OCI-LY7 (cell line): ENCODE data around the gene PCDHGA1. TPM values are rescaled to one million over a fixed set of nuclear protein-coding genes. Genes with fewer than 3 reads are reported as not detected.

Experiments
- BruUV-seq: library from RNA; stranded (reverse); fragments of 400-500 nt; replicated peaks from 2 replicates; lab custom pipeline; 2021; lab: Mats Ljungman, UMichigan
- CTCF ChIA-PET: fragments of 300-600 bp; sonication (Branson Sonifier 250); formaldehyde crosslinking; loops from one replicate; lab custom pipeline; 2022; ENCODE audit warnings: antibody characterized with exemption; ENCODE audit not compliant: unreplicated experiment; lab: Charles Lee
- POLR2A ChIA-PET: fragments of 300-600 bp; sonication (Branson Sonifier 250); formaldehyde crosslinking; loops from one replicate; lab custom pipeline; 2022; ENCODE audit warnings: antibody characterized with exemption; lab: Charles Lee
- DNase-seq: peaks from one replicate; pipeline ENCODE4 v3.0.0-alpha.2; 2015; ENCODE audit warnings: low spot score
- H2AFZ ChIP-seq: fragments of 200-600 bp; sonication (generic), shearing (Covaris generic); 2 replicates; pipeline ENCODE4 v1.6.1; 2014; ENCODE audit warnings: mild to moderate bottlenecking, antibody characterized with exemption, low read length, moderate library complexity
- H3K27ac ChIP-seq: fragments of 200-600 bp; sonication (generic); 2 replicates; pipeline ENCODE4 v1.5.1; 2014; ENCODE audit warnings: mixed run types, low read depth, mild to moderate bottlenecking, moderate library complexity, low read length, inconsistent platforms; ENCODE audit not compliant: poor library complexity, severe bottlenecking
- H3K36me3 ChIP-seq: fragments of 200-600 bp; sonication (generic); 2 replicates; pipeline ENCODE4 v1.6.1; 2014; ENCODE audit warnings: mild to moderate bottlenecking, antibody characterized with exemption, low read length, moderate library complexity, mixed read lengths; ENCODE audit not compliant: insufficient read depth
- H3K4me1 ChIP-seq: fragments of 200-600 bp; sonication (generic); 2 replicates; pipeline ENCODE4 v1.5.1; 2014; ENCODE audit warnings: mild to moderate bottlenecking, low read length; ENCODE audit not compliant: insufficient read depth, poor library complexity, severe bottlenecking
- H3K4me2 ChIP-seq: fragments of 200-600 bp; sonication (generic); 2 replicates; pipeline ENCODE4 v1.6.1; 2014; ENCODE audit warnings: mild to moderate bottlenecking, low read length
- H3K4me3 ChIP-seq: fragments of 200-600 bp; sonication (generic); 2 replicates; pipeline ENCODE4 v1.5.1; 2014; ENCODE audit warnings: mild to moderate bottlenecking, low read depth, low read length; ENCODE audit not compliant: poor library complexity, severe bottlenecking
- H3K79me2 ChIP-seq: fragments of 200-600 bp; sonication (generic); 2 replicates; pipeline ENCODE4 v1.6.1; 2016; ENCODE audit warnings: low read depth, mild to moderate bottlenecking, low read length, moderate library complexity, mixed read lengths; ENCODE audit not compliant: insufficient read depth
- H3K9me2 ChIP-seq: fragments of 200-600 bp; sonication (generic); 2 replicates; pipeline ENCODE4 v1.6.1; 2016; ENCODE audit warnings: mild to moderate bottlenecking, low read length, mixed read lengths; ENCODE audit not compliant: insufficient read depth
- H3K9me3 ChIP-seq: fragments of 200-600 bp; sonication (generic); 2 replicates; pipeline ENCODE4 v1.6.1; 2014; ENCODE audit warnings: mild to moderate bottlenecking, mixed run types, low read length, mixed read lengths
- H4K20me1 ChIP-seq: fragments of 200-600 bp; sonication (generic); 2 replicates; pipeline ENCODE4 v1.6.1; 2014; ENCODE audit warnings: mild to moderate bottlenecking, antibody characterized with exemption, low read length, moderate library complexity, mixed read lengths; ENCODE audit not compliant: insufficient read depth
- CTCF ChIP-seq: fragments of 200-600 bp; sonication (generic); conservative IDR thresholded peaks from 2 replicates; pipeline ENCODE4 v1.5.1; 2014; ENCODE audit warnings: mild to moderate bottlenecking, antibody characterized with exemption, low read length, moderate library complexity, mixed read lengths
- EZH2phosphoT487 ChIP-seq: fragments of 200-600 bp; sonication (generic); IDR thresholded peaks from 2 replicates; pipeline ENCODE4 v1.6.1; 2018; ENCODE audit warnings: low read depth, borderline replicate concordance, mild to moderate bottlenecking, mixed run types, antibody characterized with exemption, low read length, moderate library complexity, mixed read lengths
- intact Hi-C: fragments of 100-400 bp; cut with micrococcal nuclease; formaldehyde crosslinking; loops from one replicate; pipeline ENCODE4 v1.10.0; 2022; ENCODE audit not compliant: unreplicated experiment
- total RNA-seq, 2 experiments: library from RNA; depleted of rRNA in 1 of 2; stranded (reverse); fragments of >200 nt in 1 of 2; shearing (Covaris generic) in 1 of 2; gene quantifications; 2 replicates each; pipeline ENCODE4 v1.2.3, GENCODE V29; 2014 to 2022

The PCDHGA1 gene
- total RNA-seq, 2 experiments from 2014 or later = 1.3 to 1.9 TPM

- peaks cover 85% of the 10 kb centered on the region for H3K4me1 ChIP-seq
- POLR2A ChIA-PET = interaction anchor here (0.6 to 13.7 kb wide), 13 partner anchors 9 to 53 kb away, joined by 3 to 328 read pairs (median 5); partner anchors contain the start of genes PCDHGC3 and PCDHGC4
- no peak for DNase-seq
- H3K79me2 ChIP-seq = peaks cover 26% of the 10 kb centered on the region; the same call in 1 of the 2 replicates
- H3K4me3 ChIP-seq = peak overlapping the region; percentile 66
- H3K4me2 ChIP-seq = peak overlapping the region; percentile 85
- CTCF ChIA-PET = interaction anchor here (0.6 to 11.2 kb wide), 7 partner anchors 17 to 1756 kb away, joined by 3 to 138 read pairs (median 3); partner anchors contain the start of gene PCDHGC3
- H4K20me1 ChIP-seq = no peaks in the 10 kb centered on the region
- TF ChIP-seq CTCF (no peak), EZH2phosphoT487 (no peak)
- peak overlapping the region; percentile 7; the same call in 1 of the 2 replicates for H2AFZ ChIP-seq
- TSS peak; percentile 67 for BruUV-seq
- H3K9me2 ChIP-seq = no peaks in the 10 kb centered on the region
- H3K36me3 ChIP-seq = peaks cover 72% of the 10 kb centered on the region
- peak overlapping the region; percentile 98 for H3K27ac ChIP-seq
- H3K9me3 ChIP-seq = no peaks in the 10 kb centered on the region
- intact Hi-C loops = loop anchor here (5.0 kb wide), 1 partner anchor 109 kb away; the partner anchor contains the start of genes HDAC3 and RELL2
Measured at GRCh38 chr5:141528291-141528984, 198.1 kb downstream of the PCDHGA1 start.

- TF ChIP-seq EZH2phosphoT487 (no peak), CTCF (no peak)
- CTCF ChIA-PET = interaction anchor here (0.8 to 11.2 kb wide), 6 partner anchors 18 to 53 kb away, joined by 3 to 138 read pairs (median 3); no protein-coding TSS in a partner anchor
- peak overlapping the region; percentile 98 for H3K27ac ChIP-seq
- H3K9me2 ChIP-seq = no peaks in the 10 kb centered on the region
- no peaks in the 10 kb centered on the region for H3K9me3 ChIP-seq
- peak overlapping the region; percentile 66 for H3K4me3 ChIP-seq
- intact Hi-C loops = loop anchor here (1.0 to 5.0 kb wide), 2 partner anchors 22 to 108 kb away; partner anchors contain the start of genes HDAC3 and RELL2
- POLR2A ChIA-PET = interaction anchor here (0.6 to 13.7 kb wide), 11 partner anchors 8 to 54 kb away, joined by 3 to 328 read pairs (median 5); partner anchors contain the start of genes PCDHGC3 and PCDHGC4
- peak overlapping the region; percentile 7; the same call in 1 of the 2 replicates for H2AFZ ChIP-seq
- H3K79me2 ChIP-seq = peaks cover 21% of the 10 kb centered on the region; the same call in 1 of the 2 replicates
- DNase-seq = peak; percentile 67
- H3K36me3 ChIP-seq = peaks cover 72% of the 10 kb centered on the region
- no peaks in the 10 kb centered on the region for H4K20me1 ChIP-seq
- H3K4me2 ChIP-seq = peak overlapping the region; percentile 85
- peaks cover 82% of the 10 kb centered on the region for H3K4me1 ChIP-seq
- BruUV-seq = no TSS peak
Measured at GRCh38 chr5:141529002-141529401, 198.7 kb downstream of the PCDHGA1 start.
